ENCODE results near the gene TMEM132E.

TMEM132E gene

GRCh38 chr17:34634551-34635160 lies 55.3 kb downstream of the TMEM132E start:
- DNase-seq (ENCODE audit: low read depth, low spot score) = no peak

GRCh38 chr17:34635876-34636275 lies 56.5 kb downstream of the TMEM132E start:
- DNase-seq (ENCODE audit: low read depth, low spot score) = no peak

GRCh38 chr17:34637041-34637547 lies 57.7 kb downstream of the TMEM132E start:
- DNase-seq (ENCODE audit: low read depth, low spot score) = no peak

- DNase-seq (ENCODE audit: low read depth, low spot score) = peak; percentile 65
Measured at GRCh38 chr17:34637548-34638525, 58.5 kb downstream of the TMEM132E start.

- no peak for DNase-seq (ENCODE audit: low read depth, low spot score)
Measured at GRCh38 chr17:34638526-34639260, 59.3 kb downstream of the TMEM132E start.

- no peak for DNase-seq (ENCODE audit: low read depth, low spot score)
Measured at GRCh38 chr17:34639706-34640425, 60.5 kb downstream of the TMEM132E start.

GRCh38 chr17:34641368-34641767 lies 62.0 kb downstream of the TMEM132E start:
- no peak for DNase-seq (ENCODE audit: low read depth, low spot score)

- DNase-seq (ENCODE audit: low read depth, low spot score) = no peak
Measured at GRCh38 chr17:34644941-34645550, 65.7 kb downstream of the TMEM132E start.

GRCh38 chr17:34645594-34645993 lies 66.2 kb downstream of the TMEM132E start:
- DNase-seq (ENCODE audit: low read depth, low spot score) = no peak

GRCh38 chr17:34647511-34647910 lies 68.1 kb downstream of the TMEM132E start:
- no peak for DNase-seq (ENCODE audit: low read depth, low spot score)

- DNase-seq (ENCODE audit: low read depth, low spot score) = no peak
Measured at GRCh38 chr17:34650051-34650750, 70.8 kb downstream of the TMEM132E start.

- DNase-seq (ENCODE audit: low read depth, low spot score) = no peak
Measured at GRCh38 chr17:34651402-34651811, 72.0 kb downstream of the TMEM132E start.

- DNase-seq (ENCODE audit: low read depth, low spot score) = no peak
Measured at GRCh38 chr17:34652021-34652555, 72.7 kb downstream of the TMEM132E start.

GRCh38 chr17:34653511-34653910 lies 74.1 kb downstream of the TMEM132E start:
- no peak for DNase-seq (ENCODE audit: low read depth, low spot score)

GRCh38 chr17:34654276-34654880 lies 75.0 kb downstream of the TMEM132E start:
- DNase-seq (ENCODE audit: low read depth, low spot score) = no peak

GRCh38 chr17:34654881-34655276 lies 75.5 kb downstream of the TMEM132E start:
- DNase-seq (ENCODE audit: low read depth, low spot score) = no peak

- no peak for DNase-seq (ENCODE audit: low read depth, low spot score)
Measured at GRCh38 chr17:34656801-34657200, 77.4 kb downstream of the TMEM132E start.

GRCh38 chr17:34658811-34659560 lies 79.6 kb downstream of the TMEM132E start:
- DNase-seq (ENCODE audit: low read depth, low spot score) = no peak

- DNase-seq (ENCODE audit: low read depth, low spot score) = no peak
Measured at GRCh38 chr17:34663714-34664113, 84.3 kb downstream of the TMEM132E start.

All from activated CD4-positive, CD25-positive, alpha-beta regulatory T cell treated with anti-CD3 and anti-CD28 coated beads, Interleukin-2, amount 50 U/mL, for 16 hours (primary cell).